Mesothelial cell of epicardium (in vitro differentiated cells): Measurements from ENCODE around the gene CSMD2. TPM values are rescaled to one million over a fixed set of nuclear protein-coding genes. Genes with fewer than 3 reads are reported as not detected.

Experiments used
- DNase-seq, 2 experiments: peaks; one replicate each; pipeline ENCODE4 v3.0.0; 2021; ENCODE audit warnings: low spot score in 2 of 2; ENCODE audit not compliant: unreplicated experiment in 2 of 2
- H3K27ac Mint-ChIP-seq: 2 replicates; pipeline ENCODE4 v1.8.0; 2021; ENCODE audit warnings: mixed read lengths
- H3K27me3 Mint-ChIP-seq: 2 replicates; pipeline ENCODE4 v1.8.0; 2021; ENCODE audit warnings: low read depth, mixed read lengths
- H3K36me3 Mint-ChIP-seq: 2 replicates; pipeline ENCODE4 v1.8.0; 2021; ENCODE audit warnings: mixed read lengths
- H3K4me1 Mint-ChIP-seq: 2 replicates; pipeline ENCODE4 v1.8.0; 2021; ENCODE audit warnings: mixed read lengths
- H3K4me3 Mint-ChIP-seq: 2 replicates; pipeline ENCODE4 v1.8.0; 2021; ENCODE audit warnings: mild to moderate bottlenecking, moderate library complexity, mixed read lengths
- H3K9me3 Mint-ChIP-seq: 2 replicates; pipeline ENCODE4 v1.8.0; 2021; ENCODE audit warnings: mixed read lengths
- CTCF ChIP-seq: fragments of 200-600 bp; sonication (generic); IDR thresholded peaks from one replicate; pipeline ENCODE4 v1.5.0; 2021; ENCODE audit warnings: antibody characterized with exemption; ENCODE audit not compliant: unreplicated experiment
- total RNA-seq: library from RNA; stranded (reverse); gene quantifications from 3 replicates; pipeline ENCODE4 v1.2.1, GENCODE V29; 2021

Gene CSMD2
- total RNA-seq, 1 donor from 2014 or later: 1.9 TPM

- peaks cover 44% of the 10 kb centered on the region for H3K27me3 Mint-ChIP-seq
- no peak for DNase-seq
- H3K27ac Mint-ChIP-seq: no peak overlapping the region
- H3K9me3 Mint-ChIP-seq: no peaks in the 10 kb centered on the region
- H3K4me1 Mint-ChIP-seq: peaks cover 13% of the 10 kb centered on the region
- H3K4me3 Mint-ChIP-seq: no peak overlapping the region
- H3K36me3 Mint-ChIP-seq: no peaks in the 10 kb centered on the region
- TF ChIP-seq CTCF: no peak
These were observed 645.7 kb downstream of the CSMD2 start for GRCh38 chr1:33519240-33519884.

- DNase-seq: no peak
- no peak for TF ChIP-seq CTCF
- peaks cover 4% of the 10 kb centered on the region for H3K9me3 Mint-ChIP-seq
- peaks cover 13% of the 10 kb centered on the region for H3K4me1 Mint-ChIP-seq
- no peaks in the 10 kb centered on the region for H3K36me3 Mint-ChIP-seq
- H3K27ac Mint-ChIP-seq: no peak overlapping the region
- H3K4me3 Mint-ChIP-seq: no peak overlapping the region
- H3K27me3 Mint-ChIP-seq: peaks cover 33% of the 10 kb centered on the region
These were observed 647.3 kb downstream of the CSMD2 start for GRCh38 chr1:33517596-33518250.

- H3K27ac Mint-ChIP-seq: no peak overlapping the region
- no peak for TF ChIP-seq CTCF
- DNase-seq: no peak
- H3K9me3 Mint-ChIP-seq: peaks cover 4% of the 10 kb centered on the region
- H3K4me1 Mint-ChIP-seq: peaks cover 13% of the 10 kb centered on the region
- H3K4me3 Mint-ChIP-seq: no peak overlapping the region
- H3K27me3 Mint-ChIP-seq: peaks cover 26% of the 10 kb centered on the region
- no peaks in the 10 kb centered on the region for H3K36me3 Mint-ChIP-seq
These were observed 648.0 kb downstream of the CSMD2 start for GRCh38 chr1:33516891-33517567.

GRCh38 chr1:33516428-33516827, 648.6 kb downstream of the CSMD2 start:
- peaks cover 13% of the 10 kb centered on the region for H3K4me1 Mint-ChIP-seq
- peaks cover 4% of the 10 kb centered on the region for H3K9me3 Mint-ChIP-seq
- DNase-seq: no peak
- H3K27ac Mint-ChIP-seq: no peak overlapping the region
- peaks cover 25% of the 10 kb centered on the region for H3K27me3 Mint-ChIP-seq
- TF ChIP-seq CTCF: no peak
- H3K36me3 Mint-ChIP-seq: no peaks in the 10 kb centered on the region
- no peak overlapping the region for H3K4me3 Mint-ChIP-seq

- TF ChIP-seq CTCF: no peak
- Mint-ChIP-seq H3K27me3 (peaks cover 25% of the 10 kb centered on the region), H3K4me3 (no peak overlapping the region), H3K27ac (no peak overlapping the region), H3K9me3 (peaks cover 4% of the 10 kb centered on the region), H3K36me3 (no peaks in the 10 kb centered on the region), H3K4me1 (peaks cover 13% of the 10 kb centered on the region)
- no peak for DNase-seq
These were observed 649.4 kb downstream of the CSMD2 start for GRCh38 chr1:33515607-33516006.
